ENCODE data around the gene CDRT4.
"Not testable (repeated sequence)": the region's sequence is repeated elsewhere in the genome, so short reads cannot be mapped to it uniquely, and the experiment has no call there.

Gene CDRT4

DNA sequence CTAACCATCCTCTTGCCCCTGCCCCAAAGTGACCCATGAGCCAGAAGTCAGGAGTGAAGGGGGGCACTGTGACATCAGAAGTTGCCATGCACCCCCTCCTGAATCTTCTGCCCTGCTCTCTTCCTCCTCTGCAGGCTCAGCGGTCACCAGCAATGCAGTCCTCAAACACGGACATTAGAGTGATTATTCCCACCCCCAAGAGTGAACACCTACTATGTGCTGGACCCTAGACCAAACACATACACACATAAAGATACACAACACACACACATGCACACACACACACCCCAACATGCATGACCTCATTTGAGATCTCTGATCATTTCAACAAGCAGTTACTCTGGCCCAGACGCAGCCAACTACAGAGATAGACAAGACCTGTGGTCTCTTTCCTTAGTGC is at the start of gene CDRT4:
CDRT4 (minus strand) TSS at position 30 of the 400 bp plus-strand sequence. CDS start 27,383 bp downstream, outside the sequence.
- FAIRE-seq = no peak

DNA sequence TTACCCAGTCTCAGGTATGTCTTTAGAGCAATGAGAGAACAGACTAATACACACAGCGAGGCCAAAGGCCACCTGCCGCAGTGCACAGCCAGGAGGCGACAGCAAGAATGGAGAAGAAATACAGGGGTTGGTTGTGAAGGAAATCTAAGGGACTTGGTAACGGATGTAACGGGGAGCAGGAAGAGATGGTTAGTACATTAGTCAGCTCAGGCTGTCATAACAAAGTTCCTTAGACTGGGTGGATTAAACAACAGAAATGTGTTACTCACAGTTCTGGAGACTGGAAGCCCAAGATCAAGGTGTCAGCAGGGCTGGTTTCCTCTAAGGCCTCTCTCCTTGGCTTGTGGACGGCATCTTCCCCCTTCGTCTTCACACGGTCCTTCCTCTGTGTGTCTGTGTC is 48.7 kb upstream of the CDRT4 start:
- no peak for FAIRE-seq

DNA sequence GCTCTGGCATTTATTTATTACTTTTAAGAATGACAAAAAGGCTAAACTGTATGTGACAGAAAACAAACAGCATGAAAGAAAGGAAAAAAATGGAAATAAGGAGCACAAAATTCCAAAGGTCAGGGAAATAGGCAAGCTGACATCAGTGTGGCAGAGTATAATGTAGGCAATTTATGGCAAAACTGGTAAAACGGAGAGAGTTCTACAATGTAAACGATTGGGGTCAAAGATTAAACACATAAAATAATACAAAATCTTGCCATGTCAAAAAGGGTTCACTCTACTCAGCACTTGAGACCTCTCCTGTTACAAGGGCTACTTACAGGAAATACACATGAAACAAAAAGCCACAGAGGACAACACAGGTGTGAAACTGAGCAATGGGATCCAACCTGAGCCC is 47.0 kb upstream of the CDRT4 start:
- FAIRE-seq = no peak

DNA sequence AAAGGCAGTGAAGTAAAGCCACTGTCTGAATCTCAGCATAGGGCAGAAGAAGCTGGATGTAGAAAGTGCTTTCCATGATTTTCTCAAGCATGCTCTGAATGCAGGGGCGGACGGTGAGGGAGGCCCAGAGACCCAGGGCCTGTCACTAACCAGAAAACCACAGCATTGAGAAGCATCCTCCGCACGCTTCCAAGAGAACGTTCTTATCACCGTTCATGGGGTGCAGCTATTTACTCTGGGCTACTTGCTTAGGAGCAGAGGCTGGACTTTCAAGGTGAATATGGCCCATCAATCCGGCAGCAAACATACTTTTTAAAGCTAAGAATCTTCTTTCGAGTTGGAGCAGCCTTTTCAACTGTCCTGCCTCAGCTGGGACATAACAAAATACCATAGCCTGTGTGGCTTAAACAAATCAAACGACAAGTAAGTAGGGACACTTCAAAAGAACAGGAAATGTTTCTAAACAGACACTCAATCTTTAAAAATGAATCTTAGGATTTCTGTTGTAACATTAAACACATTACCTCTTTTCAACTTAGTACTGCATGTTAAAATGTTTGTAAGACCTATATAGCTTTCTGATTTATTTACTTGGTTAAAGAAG is 46.5 kb upstream of the CDRT4 start:
- no peak for FAIRE-seq

DNA sequence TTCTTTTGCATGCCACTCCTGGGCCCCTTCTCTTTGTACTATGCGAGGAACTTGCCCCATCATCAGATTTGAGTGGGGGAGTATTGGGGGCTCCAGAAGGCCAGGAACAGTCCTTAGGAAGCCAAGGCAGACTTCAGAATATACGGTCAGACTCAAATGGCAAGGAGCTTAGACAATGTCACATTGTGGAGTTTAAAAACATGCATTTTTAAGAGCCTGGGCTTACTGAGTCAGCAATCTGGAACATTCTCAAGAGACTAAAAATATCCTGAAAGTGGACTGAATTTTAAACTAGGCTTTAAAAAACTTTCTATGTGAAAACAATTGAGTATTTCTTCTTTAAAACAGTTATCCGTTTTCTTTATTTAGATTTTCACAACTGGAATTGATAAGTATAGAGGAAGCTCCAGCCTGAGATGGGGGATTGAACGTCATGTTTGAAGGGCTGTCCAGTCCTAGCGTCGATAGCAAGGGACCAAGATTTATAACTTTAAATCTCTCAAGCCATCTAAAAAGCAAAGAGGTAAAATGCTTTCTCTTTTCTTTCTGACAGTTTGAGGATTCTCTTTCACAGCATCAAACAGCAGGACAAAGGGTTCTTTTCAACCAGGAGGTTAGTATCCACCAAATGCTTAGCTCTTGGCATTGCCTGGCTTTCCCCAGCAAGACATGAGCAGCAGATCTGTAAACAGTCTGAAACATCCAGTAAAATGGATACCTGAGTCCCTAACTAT is 45.8 kb upstream of the CDRT4 start:
- FAIRE-seq = no peak

DNA sequence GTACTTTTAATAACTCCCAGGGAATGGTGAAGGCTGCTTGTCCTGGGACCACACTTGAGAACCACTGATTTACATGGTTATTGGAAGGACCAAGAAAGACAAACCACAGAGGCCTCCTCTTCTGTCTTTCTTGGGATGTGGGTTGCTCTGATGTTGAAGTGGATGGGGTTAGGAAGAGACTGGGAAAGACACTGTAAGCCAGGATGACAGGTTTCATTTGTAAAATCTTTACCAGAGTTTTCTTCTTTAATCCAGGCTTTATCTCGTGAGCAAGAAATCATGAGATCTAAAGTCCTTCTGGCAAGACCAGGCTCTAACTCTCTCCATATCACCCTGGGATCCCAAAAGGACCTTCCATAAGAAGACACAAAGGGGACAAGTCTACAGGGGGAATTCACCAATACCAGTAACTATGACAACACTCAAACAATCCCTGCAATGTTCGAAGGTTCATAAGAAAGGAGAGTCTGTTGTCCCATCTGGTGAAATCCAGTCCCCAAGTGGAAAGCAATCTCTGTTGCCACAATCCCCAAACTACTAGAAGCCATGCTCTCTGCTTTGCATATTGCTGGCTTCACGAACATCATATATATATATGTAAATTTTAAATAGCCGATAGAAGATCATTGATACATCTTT is 44.8 kb upstream of the CDRT4 start:
- no peak for FAIRE-seq

DNA sequence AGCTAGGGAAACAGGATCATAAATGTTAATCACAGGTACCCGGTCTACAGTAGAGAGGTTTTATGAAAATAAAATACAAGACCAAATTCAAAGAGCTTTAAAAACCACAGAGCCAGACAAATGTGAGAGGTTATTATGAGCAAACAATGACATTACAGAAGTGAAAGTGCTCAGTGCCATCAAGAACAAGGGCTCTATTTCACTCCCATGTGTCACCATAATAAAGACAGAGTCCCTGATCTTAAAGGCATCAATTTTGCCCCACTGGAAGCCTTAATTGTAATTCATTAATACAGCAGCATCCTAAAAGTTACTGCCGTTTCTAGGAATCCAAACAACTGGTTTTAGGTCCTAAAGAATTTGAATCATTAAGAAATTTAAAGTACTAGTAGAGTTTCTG is 43.7 kb upstream of the CDRT4 start:
- no peak for FAIRE-seq

DNA sequence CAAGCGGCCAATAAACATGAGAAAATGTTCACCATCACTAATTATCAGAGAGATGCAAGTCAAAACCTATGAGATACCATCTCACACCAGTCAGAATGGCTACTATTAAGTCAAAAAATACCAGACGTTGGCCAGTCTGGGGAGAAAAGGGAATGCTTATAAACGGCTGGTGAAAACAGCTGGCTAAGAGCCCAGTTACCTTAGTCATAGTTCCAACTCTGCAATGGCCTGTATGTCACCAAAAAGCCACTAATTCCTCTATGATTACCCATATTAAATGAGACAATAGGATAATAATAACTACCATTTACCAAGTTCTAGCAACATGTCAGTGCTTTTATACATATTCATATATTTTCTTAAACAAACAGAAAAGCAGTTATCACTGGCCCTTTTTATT is 42.9 kb upstream of the CDRT4 start:
- FAIRE-seq = no peak

DNA sequence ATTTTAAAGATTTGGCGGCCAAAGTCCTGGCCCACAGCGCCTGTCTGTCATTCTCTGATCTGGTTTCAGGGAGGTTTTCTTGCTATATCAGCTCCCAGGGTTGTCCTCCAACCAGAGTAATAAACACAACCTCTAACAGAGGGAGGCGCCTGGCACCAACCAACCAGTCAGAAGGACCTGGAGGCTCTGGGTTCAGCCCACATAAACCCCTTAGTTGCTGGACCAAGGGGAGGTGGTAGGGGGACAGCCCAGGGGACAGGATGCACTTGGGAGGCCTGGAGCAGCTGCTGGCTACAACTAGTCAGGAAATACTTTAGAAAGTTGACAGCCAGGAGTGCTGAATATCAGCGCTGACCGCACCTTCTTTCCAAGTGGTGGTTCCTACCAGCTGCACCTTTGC is 41.7 kb upstream of the CDRT4 start:
- FAIRE-seq = no peak

DNA sequence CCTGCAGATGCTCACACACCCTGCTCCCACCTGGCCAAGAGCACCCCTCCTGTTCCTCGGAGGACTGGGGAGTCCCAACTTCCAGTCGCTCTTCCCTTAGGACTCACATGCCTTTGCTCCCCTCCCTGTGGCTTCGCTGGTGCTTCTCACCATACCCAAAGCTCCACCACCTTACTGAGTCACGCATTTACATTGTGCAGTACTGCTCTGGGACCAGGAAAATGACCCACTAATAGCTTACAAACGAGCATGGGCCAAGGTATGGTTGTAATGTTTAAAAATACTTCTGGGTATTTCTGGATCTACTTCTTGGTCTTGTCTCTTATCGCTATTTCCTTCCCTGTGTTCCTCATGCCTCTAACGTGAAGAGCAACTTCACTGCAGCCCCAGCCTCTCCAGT is 41.0 kb upstream of the CDRT4 start:
- FAIRE-seq = no peak

DNA sequence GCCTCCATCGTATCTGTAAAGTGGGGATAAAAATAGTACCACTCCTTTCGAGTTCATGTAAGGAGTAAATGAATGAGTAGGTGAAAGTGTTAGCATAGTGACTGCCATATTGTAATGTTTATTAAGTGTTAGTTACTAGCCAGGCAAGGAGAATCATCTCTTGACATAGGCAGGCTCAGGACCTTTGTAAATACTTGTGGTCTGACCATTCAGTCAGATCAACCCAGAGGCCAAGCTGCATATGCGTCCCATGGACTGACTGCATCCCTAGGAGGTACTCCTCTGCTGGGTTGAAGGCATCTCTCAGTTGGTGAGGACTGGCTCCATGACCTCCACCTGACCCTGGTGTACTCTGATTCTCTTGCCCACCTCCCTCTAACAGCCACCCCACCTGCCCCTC is 40.5 kb upstream of the CDRT4 start:
- no peak for FAIRE-seq

DNA sequence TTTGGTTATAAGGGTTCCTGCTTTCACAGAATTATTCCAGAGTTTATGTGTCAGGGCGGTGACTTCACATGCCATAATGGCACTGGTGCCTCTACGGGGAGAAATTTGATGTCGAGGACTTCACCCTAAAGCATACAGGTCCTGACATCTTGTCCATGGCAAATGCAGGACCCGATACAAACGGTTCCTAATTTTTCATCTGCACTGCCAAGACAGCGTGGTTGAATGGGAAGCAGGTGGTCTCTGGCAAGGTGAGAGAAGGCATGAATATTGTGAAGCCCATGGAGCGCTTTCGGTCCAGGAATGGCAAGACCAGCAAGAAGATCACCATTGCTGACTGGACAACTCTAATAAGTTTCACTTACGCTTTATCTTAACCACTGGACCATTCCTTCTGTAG is 39.6 kb upstream of the CDRT4 start:
- no peak for FAIRE-seq

DNA sequence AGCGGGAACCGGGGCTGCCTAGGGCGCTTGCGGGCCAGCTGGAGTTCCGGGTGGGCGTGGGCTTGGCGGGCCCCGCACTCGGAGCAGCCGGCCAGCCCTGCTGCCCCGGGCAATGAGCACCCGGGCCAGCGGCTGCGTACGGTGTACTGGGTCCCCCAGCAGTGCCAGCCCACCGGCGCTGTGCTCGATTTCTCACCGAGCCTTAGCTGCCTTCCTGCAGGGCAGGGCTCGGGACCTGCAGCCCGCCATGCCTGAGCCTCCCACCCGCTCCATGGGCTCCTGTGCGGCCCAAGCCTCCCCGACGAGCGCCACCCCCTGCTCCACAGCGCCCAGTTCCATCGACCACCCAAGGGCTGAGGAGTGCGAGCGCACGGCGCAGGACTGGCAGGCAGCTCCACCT is 38.3 kb upstream of the CDRT4 start:
- not testable (repeated sequence) for FAIRE-seq

DNA sequence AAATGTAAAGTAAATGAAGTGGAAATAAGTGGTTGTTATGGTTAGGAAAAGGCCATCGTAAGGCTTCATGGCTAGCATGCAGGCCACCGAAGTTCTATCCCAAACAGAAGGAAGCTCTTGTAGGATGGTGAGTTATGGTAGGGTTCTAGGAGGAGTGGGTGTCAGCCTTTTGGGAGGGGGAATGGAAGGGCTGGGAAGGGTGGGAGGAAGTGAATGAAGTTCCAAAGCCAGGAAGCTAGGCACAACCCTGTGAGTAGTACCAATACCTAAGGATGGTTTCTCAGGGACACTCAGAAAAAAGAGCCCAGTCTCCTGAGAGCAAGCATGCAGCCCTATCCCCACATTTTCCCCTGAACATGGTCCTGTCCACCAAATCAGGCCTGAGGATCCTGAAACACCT is 36.3 kb upstream of the CDRT4 start:
- no peak for FAIRE-seq

DNA sequence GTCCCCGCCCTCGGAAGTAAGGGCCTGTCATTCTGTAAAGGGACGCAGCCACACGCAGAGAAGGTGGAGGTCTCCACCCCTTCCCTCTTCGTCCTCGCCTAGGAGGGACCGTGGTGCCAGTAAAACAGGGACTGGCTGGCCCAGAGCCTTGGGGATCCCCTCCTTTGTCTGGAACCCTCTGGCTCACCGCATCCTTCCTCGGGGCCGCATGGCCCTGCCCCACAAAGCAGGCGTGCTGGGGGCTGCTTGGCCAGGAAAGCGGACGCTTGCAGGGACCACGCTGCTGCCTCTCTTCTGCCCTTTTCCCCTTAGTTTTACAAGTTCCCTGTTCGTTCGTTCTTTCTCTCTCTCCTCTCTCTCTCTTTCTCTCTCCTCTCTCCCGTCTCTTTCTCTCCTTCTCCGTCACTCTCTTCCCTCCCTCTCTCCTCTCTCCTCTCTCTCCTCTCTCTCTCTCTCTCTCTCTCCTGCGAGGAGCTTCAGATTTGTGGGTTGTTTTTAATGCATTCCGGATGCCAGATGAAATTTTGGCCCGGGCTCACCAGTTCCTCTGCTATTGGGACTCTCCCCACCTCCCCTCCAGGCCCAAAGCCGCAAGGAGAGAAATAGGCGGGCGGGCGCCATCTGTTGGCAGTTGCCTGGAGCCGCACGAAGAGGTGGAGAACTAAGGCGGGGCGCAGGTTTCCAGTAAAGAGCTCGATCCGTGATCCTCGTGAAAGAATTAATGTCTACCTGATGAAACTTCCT is 35.1 kb upstream of the CDRT4 start:
- FAIRE-seq = no peak

DNA sequence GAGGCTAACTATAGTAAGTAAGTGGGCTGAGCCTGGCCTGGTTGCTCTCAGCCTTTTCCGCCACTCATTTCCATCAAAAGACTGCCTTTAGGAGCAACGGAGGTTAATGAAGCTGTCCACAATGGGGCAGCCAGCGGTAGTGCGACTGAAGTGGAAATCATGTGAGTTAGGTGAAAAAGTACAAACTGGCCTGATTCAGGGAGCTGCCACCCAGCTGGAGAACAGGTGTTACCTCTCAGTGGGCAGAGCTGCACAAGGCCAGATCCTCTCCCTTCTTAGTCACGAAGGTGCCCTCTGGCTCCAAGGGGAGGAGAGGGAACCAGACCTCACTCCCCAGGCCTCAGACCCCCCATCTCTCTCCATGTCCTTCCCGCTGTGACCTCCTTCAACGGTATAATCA is 34.4 kb upstream of the CDRT4 start:
- no peak for FAIRE-seq

DNA sequence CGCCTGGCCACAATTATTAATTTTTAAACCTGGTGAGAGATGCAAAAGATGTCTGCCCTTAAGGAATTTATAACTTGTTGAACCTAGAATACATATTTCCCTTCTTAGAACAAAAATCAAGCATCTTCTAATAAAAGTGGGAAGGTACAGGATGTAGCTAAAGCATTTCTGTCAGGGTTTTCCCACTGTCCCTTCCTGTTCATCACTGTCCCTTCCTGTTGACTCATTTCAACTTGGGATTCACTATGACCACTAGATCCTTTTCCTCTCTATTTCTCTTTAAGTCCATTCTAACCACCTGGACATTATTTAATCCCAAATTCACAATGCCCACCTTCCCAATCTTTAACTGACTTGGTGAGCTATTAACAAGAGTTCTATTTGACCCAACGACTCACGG is 33.9 kb upstream of the CDRT4 start:
- no peak for FAIRE-seq

DNA sequence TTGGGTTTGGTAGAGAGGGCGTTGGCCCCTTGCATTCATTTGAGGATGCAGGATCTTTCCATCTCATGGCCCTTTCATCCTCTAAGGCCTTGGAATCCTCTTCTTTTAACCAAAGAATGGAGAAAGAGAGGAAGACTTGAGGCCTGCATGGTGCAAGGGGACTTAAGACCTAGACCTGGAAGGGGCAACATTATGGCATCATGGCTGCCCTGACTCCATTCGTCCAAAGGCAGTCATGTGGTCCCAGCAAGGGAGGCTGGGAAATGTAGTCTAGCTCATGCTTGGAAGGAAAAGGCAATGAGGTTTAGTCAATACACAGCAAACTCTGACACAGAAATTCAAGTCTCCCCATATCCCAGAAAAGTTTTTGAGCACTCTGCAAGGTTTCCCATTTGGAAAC is 30.7 kb upstream of the CDRT4 start:
- FAIRE-seq = no peak

DNA sequence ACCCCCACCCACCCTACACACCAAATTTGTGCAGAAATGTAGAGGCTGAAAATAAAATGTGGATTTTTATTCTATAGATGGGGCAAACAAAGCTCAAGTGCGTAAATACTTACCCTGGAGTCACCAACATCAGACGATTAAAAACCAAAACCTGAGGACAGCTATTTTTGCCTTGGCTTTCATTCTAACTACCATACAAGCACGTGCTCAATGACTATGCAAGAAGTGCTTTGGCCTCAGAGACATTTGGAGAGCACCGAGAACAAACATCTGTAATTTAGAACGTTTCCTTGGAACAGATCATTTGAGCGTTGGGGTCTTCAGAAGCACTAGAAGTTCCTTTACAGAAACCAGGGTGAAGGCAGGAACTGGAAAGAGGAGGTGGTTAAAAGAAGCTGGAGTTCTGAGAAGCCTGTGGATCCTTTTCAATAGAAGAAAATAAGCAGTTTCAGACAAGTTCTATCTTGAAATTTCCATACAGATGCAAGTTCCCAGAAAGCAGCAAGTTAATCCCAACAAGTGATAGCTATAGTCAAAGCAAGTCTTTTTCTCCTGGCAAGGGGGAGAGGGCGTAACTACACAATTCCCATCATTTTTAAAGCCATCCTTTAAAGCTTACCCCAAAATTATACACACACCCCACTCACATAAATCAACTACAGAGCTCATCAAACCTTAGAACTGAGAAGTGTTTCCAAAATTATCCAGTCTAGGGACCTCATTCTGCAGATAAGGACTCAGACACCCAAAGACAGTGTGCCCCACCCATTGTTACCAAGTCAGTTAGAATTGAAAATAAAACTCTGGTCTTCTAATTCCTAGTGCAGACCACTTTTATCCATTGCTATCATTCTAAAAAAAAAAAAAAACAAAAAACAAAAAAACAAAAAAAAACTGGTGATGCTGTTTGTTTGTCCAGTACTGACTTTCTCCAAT is 29.6 kb upstream of the CDRT4 start:
- no peak for FAIRE-seq

DNA sequence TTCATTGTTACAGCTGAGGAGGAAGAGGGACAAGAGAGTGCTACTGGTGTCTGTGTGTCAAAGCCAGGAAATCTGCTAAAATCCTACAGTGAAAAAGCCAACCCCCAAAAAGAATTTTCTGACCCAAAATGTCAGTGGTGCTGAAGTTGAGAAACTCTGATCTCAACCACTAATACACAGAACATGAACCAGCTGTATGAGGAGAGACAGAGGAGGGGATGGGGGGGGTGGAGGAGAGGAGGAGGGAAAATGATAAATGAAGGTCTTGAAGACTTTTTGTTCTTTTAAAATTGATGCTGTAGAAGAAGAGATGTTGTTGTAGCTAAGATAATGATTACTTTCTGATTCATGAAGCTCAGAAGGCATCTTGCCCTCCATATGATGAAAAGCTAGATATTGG is 27.4 kb upstream of the CDRT4 start:
- FAIRE-seq = no peak

DNA sequence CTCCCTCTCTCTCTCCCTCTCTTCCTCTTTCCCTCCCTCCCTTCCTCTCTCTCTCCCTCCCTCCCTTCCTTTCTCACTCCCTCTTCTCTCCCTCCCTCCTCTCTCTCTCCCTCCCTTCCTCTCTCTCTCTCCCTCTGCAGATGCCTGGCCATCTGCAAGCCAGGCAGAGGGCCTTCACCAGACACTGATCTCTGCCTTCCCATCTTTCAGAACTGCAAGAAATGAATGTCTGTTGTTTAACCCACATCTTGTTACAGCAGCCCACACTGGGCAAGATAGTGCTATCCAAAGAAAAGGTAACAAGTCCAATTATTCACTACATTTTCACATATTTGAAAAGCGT is 26.2 kb upstream of the CDRT4 start:
- FAIRE-seq = no peak

DNA sequence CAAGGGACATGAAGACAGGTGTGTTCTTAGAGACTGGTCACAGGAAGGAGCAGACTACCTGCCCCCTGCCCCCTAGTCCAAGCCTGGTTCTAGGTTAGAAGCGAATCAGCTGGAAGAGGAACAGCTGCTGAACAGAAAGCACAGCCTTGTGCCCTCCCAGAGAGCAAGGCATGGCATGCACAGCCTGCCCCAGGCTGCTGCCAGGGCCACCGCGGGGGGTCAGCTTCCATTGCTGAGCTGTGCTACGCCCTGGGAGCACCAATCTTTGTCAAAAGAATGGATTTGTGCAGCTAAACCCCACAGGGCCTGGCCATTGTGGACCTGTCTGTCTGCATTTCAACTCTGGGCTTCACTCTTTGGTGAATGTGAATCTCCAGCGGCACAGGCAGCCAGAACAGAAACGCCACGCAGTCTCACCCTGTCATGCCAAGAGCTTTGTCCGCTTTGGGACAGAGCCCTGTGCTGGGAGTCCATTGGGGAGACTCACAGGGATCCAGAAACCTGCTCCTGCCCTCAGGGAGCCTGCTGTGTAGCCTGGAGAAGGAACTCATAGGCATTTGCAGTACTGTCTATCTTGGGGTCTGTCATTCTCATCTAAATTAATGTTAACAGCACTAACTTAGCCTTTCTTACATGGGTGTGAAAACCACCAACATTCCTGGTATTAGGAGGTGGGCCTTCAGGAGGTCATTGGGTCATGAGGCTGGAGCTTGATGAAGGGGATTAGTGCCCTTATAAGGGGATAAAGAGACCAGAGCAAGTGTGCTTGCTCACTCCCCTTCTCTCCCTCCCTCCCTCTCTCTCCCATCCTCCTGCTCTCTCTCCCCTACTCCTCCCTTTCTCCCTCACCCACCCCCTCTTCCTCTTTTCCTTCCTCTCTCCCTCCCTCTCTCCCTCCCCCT is 25.6 kb upstream of the CDRT4 start:
- no peak for FAIRE-seq
